ENCODE measurements around the gene TBC1D22B. TPM values are rescaled to one million over a fixed set of nuclear protein-coding genes. Genes with fewer than 3 reads are reported as not detected.

Gene TBC1D22B
- total and polyA plus RNA-seq, 2 of the 13 experiments (the other 11 are each of a cell fraction or from before 2014, with no cell fraction given), result 9.7 to 12.9 TPM

- TF ChIP-seq FOSL1 (CRISPR knock-in tag; IDR thresholded peaks at IDR 0.05; ENCODE audit: borderline replicate concordance) (no peak), ZNF503 (CRISPR knock-in tag; IDR thresholded peaks at IDR 0.05) (no peak), ZNF775 (CRISPR knock-in tag; IDR thresholded peaks at IDR 0.05; ENCODE audit: borderline replicate concordance) (no peak), KDM2A (CRISPR knock-in tag; IDR thresholded peaks at IDR 0.05; ENCODE audit: borderline replicate concordance, low read depth) (peak; percentile 28; the same call in 1 of the 2 replicates), ZFX (CRISPR knock-in tag; IDR thresholded peaks at IDR 0.05; ENCODE audit: low read depth) (peak; percentile 84), CENPX (CRISPR knock-in tag; IDR thresholded peaks at IDR 0.05) (no peak), ZNF230 (CRISPR knock-in tag; IDR thresholded peaks at IDR 0.05) (no peak), MXI1 (IDR thresholded peaks at IDR 0.05; ENCODE audit: borderline replicate concordance, low read depth, low read length) (no peak), ZBED4 (CRISPR knock-in tag; IDR thresholded peaks at IDR 0.05; ENCODE audit: borderline replicate concordance) (0 out of 2 replicates have a peak, but pooled peaks have one; percentile 22), BRF2 (CRISPR knock-in tag; IDR thresholded peaks at IDR 0.05) (no peak), RORA (CRISPR knock-in tag; IDR thresholded peaks at IDR 0.05) (0 out of 2 replicates have a peak, but pooled peaks have one; percentile 24), NFYB (CRISPR knock-in tag; IDR thresholded peaks at IDR 0.05) (0 out of 2 replicates have a peak, but pooled peaks have one; percentile 22), ZNF749 (CRISPR knock-in tag; IDR thresholded peaks at IDR 0.05; ENCODE audit: borderline replicate concordance) (no peak), ZNF441 (CRISPR knock-in tag; IDR thresholded peaks at IDR 0.05; ENCODE audit: borderline replicate concordance) (peak; percentile 55; the same call in 1 of the 2 replicates), EP300 (IDR thresholded peaks at IDR 0.05; ENCODE audit: low read depth in 2 of 2, low read length in 2 of 2) (no peak), EP300 (CRISPR knock-in tag; IDR thresholded peaks at IDR 0.05; ENCODE audit: borderline replicate concordance) (no peak), RBAK (CRISPR knock-in tag; IDR thresholded peaks at IDR 0.05) (no peak), ZBTB38 (CRISPR knock-in tag; IDR thresholded peaks at IDR 0.05) (no peak), FOXC1 (CRISPR knock-in tag; IDR thresholded peaks at IDR 0.05; ENCODE audit: borderline replicate concordance) (no peak), ZNF605 (CRISPR knock-in tag; IDR thresholded peaks at IDR 0.05) (peak; percentile 49), CBX2 (IDR thresholded peaks at IDR 0.05; ENCODE audit: low read depth, low read length) (no peak), CBX2 (CRISPR knock-in tag; IDR thresholded peaks at IDR 0.05; ENCODE audit: low read depth) (no peak), NAIF1 (CRISPR knock-in tag; IDR thresholded peaks at IDR 0.05; ENCODE audit: borderline replicate concordance) (no peak)
These were observed 97.2 kb downstream of the TBC1D22B start (continued) for GRCh38 chr6:37354526-37355384.

All from HepG2 (cell line).